HG03460 (cell line): Measurements from ENCODE around the gene IFT74.

Experiments used
- ATAC-seq: cut with Tn5 transposase; IDR thresholded peaks from one replicate; pipeline ENCODE4 v1.9.1; 2021; ENCODE audit not compliant: unreplicated experiment

Gene IFT74

GRCh38 chr9:26955921-26956859 lies at the start of gene IFT74:
Gene IFT74 (plus strand): TSS chr9:26956412. CDS start chr9:26961968, 5,556 bp downstream.
- peak; percentile 99 for ATAC-seq

- no peak for ATAC-seq
These were observed 43.0 kb upstream of the IFT74 start for GRCh38 chr9:26913138-26913668.

- no peak for ATAC-seq
These were observed 36.5 kb upstream of the IFT74 start for GRCh38 chr9:26919698-26920097.

GRCh38 chr9:26925609-26926008 lies 30.6 kb upstream of the IFT74 start:
- no peak for ATAC-seq

GRCh38 chr9:26928902-26929495 lies 27.2 kb upstream of the IFT74 start:
- ATAC-seq, result no peak

GRCh38 chr9:26935847-26936246 lies 20.4 kb upstream of the IFT74 start:
- no peak for ATAC-seq

- ATAC-seq, result no peak
These were observed 18.3 kb upstream of the IFT74 start for GRCh38 chr9:26937816-26938371.

GRCh38 chr9:26939955-26940711 lies 16.1 kb upstream of the IFT74 start:
- no peak for ATAC-seq

- no peak for ATAC-seq
These were observed 15.4 kb upstream of the IFT74 start for GRCh38 chr9:26940779-26941178.

GRCh38 chr9:26945591-26945990 lies 10.6 kb upstream of the IFT74 start:
- no peak for ATAC-seq

GRCh38 chr9:26946753-26947727 lies 9.2 kb upstream of the IFT74 start, which contains the start of gene PLAA:
Gene PLAA (minus strand): TSS chr9:26947242. CDS start chr9:26947045, 197 bp downstream.
- peak; percentile 98 for ATAC-seq

GRCh38 chr9:26947736-26948135 lies 8.5 kb upstream of the IFT74 start:
- no peak for ATAC-seq

GRCh38 chr9:26949637-26950069 lies 6.6 kb upstream of the IFT74 start:
- ATAC-seq, result no peak

- no peak for ATAC-seq
These were observed 5.7 kb upstream of the IFT74 start for GRCh38 chr9:26950521-26950920.

- no peak for ATAC-seq
These were observed 4.4 kb upstream of the IFT74 start for GRCh38 chr9:26951794-26952193.

- no peak for ATAC-seq
These were observed 2.1 kb upstream of the IFT74 start for GRCh38 chr9:26954050-26954508.

- no peak for ATAC-seq
These were observed 849 bp upstream of the IFT74 start for GRCh38 chr9:26955222-26955903.

- ATAC-seq, result no peak
These were observed 635 bp downstream of the IFT74 start for GRCh38 chr9:26956860-26957233.

- ATAC-seq, result no peak
These were observed 15.5 kb downstream of the IFT74 start for GRCh38 chr9:26971721-26972120.
